Activated T-cell treated with anti-CD3 and anti-CD28 coated beads for 24 hours (primary cell): Measurements from ENCODE around the gene CTNNA1.
"Not testable (repeated sequence)": the region's sequence is repeated elsewhere in the genome, so short reads cannot be mapped to it uniquely, and the experiment has no call there.

ENCODE experiments used
- DNase-seq: peaks from one replicate; pipeline ENCODE4 v3.0.0-alpha.2; 2020; ENCODE audit warnings: low read depth

CTNNA1 gene

DNA sequence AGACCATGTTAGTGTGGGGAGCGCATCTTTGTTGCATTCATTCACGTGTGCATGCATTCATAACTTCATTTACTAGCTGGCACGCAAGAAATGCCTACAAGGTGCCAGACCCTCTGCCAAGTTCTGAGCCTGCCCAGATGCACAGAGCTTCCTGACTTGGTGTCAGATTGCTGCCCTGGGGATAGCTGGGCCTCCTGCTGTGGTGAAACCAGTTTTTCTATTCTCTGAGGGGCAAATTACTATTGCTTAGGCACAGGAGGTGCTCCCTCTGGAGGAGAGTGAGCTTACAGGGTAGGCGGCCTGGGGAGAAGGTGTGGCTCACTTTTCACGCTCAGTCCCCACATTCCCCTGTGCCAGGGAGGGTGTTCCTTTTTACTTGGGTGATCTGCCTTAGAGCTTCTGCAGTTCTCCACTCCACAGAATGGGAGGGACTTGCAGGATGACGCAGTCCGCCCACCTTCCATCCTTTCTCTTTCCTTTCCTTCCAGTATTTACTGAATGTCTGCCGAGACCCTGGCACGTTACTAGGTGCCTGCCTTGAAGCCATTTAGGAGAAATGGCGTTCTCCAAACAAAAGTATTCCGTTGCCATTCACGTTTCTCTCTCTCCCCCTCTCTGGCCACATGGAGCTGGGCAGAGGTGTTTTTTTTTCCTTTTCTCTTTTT lies 27.9 kb upstream of the CTNNA1 start:
- DNase-seq, result no peak

DNA sequence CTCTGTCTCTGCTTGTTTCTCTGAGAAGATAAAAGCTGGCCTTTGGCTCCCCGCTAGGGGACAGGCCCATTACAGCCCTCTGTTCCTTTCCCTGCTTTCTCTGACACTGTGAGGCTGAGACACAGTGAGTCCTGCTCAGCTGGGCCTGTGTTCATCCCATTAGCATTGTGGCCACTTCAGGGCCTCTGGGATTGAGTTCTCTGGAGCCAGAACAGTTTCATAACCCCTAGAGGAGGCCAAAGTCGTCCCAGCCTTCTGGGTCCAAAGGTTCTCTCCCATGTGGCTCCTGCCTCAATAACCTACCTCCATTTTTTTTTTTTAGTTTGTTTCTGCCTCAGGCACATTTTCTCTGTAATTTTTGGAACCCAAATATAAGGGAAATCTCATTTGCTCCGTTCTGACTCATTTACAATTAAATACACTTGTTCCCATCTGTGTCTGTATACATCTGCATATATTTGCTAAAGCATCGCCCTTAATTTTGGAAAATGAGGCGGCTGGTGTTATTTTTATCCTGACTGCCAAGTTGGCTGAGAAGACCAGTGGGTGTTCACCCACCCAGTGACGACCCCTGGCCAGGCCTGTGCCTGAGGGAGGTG lies 27.3 kb upstream of the CTNNA1 start:
- no peak for DNase-seq

DNA sequence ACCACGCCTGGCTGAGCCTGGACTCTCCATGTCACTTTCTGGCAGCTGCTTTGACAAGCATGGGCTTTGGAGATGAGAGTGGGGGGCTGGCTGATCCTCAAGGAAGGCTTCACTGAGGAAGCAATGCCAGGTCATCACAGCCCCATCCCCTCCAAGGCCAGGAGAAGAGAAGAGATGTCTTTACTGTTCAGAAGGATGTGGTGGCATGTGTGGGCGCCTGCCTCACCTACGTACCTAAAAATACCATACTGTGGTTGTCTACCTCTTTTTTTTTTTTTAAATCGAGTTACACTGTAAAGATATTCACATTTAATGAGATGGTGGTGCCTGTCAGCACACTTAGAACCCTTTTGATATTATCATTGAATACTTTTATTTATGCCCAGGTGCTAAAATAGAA lies 26.4 kb upstream of the CTNNA1 start:
- DNase-seq, result no peak

DNA sequence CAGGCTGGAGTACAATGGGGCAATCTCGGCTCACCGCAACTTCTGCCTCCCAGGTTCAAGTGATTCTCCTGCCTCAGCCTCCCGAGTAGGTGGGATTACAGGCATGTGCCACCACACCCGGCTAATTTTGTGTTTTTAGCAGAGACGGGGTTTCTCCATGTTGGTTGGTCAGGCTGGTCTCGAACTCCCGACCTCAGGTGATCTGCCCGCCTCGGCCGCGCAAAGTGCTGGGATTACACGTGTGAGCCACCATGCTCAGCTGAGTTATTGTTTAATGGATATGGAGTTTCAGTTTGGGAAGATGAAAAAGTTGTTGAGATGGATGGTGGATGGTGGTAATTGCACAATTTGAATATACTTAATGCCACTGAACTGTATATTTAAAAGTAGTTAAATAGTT lies 22.7 kb upstream of the CTNNA1 start:
- not testable (repeated sequence) for DNase-seq

DNA sequence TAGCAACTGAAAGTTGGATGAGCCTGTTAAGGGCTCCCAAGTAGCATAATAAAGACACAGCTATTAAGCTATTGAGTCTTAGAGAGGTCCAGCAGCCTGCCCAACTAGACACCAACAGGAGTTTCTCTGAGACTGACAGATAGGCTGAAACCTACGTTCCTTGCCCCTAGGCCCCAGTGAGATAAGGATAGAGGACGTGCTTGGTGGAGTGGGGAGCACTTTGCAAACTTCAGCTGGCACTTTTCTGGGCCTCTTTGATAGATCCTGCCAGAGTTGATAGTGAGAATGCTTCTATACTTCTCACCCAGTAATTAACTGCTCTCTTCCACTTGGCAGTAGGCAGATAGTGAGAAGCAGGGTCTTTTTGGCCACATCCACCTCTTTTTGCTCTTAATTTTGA lies 20.8 kb upstream of the CTNNA1 start:
- DNase-seq, result no peak

DNA sequence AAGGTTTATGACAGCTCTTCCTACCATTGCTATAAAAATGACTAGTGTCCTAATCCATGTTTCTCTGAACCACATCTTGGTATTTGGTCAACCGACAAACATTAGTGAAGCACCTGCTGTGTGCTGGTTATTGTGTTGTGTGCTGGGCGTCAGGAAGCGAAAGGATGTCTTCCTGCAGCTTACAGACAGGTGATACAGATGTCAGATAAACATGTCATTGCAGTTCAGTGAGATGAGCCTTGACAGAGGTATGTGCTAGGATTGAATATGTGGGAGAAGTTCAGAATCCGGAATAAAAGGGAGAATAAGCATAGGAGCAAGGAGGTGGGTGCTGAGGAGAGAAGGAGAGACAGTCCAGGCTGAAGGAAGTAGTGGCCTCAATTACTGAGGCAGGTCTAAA lies 20.3 kb upstream of the CTNNA1 start:
- DNase-seq, result no peak

DNA sequence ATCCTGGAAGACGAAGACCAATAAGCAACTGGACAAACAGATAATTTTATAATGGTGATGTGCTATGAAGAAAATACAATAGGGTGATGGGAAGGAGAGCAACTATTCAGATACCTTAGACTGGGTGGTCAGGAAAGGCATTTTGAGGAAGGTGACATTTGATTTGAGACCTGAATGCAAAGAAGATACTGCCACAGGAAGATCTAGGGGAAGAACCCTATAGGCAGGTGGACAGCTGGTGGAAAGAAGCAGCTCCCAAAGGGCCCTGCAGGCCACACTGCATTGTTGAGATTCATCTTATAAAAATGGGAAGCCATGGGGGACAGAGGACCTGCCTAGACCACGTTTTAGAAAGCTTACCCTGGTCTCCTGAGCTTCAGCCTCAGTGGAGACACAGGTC lies 19.7 kb upstream of the CTNNA1 start:
- no peak for DNase-seq

DNA sequence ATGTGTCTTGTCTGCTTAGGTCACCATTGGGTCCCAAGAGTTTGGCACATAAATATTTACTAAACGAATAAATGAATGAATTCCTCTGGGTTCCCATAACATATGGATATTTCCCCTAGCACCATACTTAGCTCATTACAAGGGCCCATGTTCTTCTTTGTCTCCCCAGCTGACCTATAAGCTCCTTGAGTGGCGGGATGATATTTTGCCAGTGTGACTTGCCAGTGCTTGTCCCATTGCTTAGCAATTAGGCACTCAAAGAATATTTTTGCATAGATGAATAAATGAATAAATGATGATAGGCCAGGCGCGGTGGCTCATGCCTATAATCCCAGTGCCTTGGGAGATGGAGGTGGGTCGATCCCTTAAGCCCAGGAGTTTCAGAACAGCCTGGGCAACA lies 16.9 kb upstream of the CTNNA1 start:
- no peak for DNase-seq

DNA sequence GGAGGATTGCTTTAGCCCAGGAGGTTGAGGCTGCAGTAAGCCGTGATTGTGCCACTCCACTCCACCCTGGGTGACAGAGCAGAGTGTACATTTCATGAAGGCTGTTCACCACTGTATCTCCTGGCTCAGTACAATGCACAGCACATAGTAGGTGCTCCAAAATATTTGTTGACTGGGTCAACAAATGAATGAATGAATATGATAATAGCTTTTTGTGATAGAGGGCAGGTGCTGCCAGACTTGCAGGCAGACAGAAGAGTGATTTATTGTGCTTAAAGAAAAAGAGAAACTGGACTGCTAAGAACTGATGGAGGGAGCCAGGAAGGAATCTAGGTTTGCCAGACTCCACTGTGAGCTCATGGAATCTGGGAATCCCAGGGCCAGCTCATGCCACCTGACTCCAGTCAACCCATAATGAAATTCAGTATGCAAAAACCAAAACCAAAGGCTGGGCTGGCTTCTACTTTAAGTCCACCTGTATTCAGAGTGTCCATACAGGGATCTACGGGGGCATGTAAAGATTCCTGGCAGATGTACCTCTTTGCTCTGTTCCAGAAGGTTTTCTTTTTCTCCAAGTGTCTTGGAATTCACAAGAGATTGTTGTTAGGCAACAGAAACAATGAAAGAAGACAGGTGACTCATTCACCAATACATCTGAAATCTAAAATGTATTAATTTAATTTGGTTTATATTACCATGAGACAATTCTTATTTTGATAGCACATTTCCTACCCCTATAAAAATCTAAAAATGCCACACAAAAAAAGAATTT lies 15.5 kb upstream of the CTNNA1 start:
- no peak for DNase-seq

DNA sequence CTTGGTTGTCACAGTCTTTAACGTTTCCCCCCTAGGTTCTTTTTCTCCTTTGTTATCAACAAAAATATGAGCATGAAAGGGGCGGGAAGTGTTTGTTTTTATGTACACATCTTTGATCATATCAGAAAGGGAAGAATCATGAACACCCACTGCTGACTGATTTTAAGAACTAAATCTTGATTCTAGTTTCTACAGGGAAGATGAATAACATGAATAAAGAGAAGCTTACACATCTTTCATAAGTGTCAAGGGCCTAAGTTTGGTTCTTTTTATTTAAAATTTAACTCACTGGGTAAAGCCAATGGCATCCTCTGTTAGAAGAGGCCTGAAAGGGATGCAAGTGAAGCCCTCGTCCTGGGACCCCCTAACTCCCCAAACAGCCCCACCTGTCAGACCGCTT lies 14.8 kb upstream of the CTNNA1 start:
- DNase-seq, result no peak

DNA sequence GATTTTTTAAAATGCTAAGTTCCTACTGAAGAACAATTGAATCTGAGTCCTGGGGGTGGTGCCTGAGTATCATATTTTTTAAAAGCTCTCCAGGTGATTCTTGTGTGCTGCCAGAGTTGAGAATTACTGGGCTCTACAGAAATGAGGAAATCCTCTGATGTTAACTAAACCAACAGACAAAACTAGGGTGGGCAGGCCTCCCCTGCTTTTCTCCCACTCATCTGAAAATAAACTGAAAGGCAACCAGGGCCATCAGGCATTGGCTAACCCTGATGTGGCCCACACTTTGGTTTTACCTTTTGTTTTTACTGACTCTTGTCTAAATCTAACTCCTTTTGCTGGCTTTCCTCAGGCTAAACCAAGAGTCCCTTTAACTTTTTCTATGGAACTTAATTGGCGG lies 13.3 kb upstream of the CTNNA1 start:
- no peak for DNase-seq

DNA sequence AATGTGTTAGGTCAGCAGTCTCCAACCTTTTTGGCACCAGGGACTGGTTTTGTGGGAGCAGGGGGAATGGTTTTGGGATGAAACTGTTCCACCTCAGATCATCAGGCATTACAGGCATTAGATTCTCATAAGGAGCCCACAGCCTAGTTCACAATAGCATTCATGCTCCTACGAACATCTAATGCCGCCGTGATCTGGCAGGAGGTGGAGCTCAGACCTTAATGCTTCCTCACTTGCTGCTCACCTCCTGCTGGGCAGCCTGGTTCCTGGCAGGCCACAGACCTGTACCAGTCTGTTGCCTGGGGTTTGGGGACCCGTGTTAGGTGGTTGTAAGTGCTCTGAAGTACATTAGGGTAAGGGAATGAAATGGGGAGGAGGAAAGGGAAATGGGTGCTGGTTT lies 9.7 kb upstream of the CTNNA1 start:
- DNase-seq, result no peak

DNA sequence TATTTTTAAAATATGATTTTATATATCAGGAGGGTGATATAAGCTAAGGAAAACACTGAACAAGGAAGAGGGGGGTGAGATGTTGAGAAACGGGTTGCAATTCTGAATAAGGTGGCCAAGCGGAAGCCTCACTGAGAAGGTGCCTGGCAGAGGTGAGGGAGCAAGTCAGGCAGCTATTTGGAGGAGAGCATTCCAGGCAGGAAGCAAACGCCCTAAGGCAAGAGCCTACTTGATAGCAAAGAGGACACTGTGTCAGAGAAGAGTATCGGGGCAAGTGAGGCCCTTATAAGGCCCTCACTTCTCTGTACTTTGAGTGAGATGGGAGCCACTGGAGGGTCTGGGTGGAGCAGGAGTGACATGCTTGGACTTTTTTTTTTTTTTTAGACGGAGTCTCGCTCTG lies 8.0 kb upstream of the CTNNA1 start:
- no peak for DNase-seq

DNA sequence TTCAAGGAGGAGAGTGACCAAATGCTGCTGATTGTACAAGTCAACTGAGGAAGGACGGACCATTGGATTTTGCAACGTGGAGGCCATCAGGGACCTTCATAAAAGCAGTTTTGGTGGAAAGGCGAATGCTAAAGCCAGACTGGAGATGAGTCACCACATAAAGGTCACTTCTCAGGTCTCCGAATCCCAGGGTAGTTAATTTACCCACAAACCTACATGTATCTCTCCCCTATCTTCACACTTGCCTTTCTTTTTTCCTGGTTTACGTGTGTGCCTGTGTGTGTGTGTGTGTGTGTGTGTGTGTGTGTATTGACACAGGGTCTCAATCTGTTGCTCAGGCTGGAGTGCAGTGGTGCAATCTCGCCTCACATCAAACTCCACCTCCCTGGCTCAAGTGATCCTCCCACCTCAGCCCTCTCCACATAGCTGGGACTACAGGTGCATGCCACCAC lies 4.6 kb upstream of the CTNNA1 start:
- no peak for DNase-seq

DNA sequence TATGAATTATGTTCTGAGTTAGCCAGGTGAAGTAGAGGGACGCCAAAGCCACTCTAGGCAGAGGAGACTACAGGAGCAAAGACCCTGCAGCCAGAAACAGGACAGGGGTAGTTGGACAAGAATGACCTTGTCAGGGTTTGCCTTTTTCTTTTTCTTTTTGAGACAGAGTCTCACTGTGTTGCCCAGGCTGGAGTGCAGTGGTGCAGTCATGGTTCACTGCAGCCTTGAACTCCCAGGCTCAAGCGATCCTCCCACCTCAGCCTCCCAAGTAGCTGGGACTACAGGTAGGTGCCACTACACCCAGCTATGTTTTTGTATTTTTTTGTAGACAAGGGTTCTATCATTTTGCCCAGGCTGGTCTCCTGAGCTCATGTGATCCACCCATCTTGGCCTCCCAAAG lies 1.9 kb upstream of the CTNNA1 start:
- DNase-seq, result not testable (repeated sequence)

DNA sequence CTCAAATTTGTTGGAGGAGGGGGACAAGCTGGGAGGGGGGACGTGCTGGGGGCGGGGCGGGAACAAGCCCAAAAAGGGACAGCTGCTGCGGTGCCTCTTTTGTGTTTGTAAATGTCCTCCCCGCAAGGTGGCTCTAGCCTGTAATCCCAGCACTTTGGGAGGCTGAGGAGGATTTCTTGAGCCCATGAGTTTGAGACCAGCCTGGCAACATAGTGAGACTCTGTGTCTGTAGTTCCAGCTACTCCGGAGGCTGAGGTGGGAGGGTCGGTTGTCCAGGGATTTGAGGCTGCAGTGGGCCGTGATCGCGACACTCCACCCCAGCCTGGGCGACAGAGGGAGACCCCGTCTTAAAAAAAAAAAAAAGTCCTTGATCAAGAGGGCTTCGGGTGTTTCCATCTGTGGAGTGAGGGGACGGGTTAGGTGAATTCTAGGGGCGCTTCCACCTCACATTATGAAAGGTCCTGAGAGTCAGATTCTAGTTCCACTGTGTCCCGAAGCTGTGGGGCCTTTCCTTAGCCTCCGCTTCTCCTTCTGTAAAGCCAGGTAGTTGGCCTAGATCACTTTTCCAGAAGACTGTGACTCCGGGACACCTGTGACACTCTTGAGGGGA lies 779 bp upstream of the CTNNA1 start:
- no peak for DNase-seq

DNA sequence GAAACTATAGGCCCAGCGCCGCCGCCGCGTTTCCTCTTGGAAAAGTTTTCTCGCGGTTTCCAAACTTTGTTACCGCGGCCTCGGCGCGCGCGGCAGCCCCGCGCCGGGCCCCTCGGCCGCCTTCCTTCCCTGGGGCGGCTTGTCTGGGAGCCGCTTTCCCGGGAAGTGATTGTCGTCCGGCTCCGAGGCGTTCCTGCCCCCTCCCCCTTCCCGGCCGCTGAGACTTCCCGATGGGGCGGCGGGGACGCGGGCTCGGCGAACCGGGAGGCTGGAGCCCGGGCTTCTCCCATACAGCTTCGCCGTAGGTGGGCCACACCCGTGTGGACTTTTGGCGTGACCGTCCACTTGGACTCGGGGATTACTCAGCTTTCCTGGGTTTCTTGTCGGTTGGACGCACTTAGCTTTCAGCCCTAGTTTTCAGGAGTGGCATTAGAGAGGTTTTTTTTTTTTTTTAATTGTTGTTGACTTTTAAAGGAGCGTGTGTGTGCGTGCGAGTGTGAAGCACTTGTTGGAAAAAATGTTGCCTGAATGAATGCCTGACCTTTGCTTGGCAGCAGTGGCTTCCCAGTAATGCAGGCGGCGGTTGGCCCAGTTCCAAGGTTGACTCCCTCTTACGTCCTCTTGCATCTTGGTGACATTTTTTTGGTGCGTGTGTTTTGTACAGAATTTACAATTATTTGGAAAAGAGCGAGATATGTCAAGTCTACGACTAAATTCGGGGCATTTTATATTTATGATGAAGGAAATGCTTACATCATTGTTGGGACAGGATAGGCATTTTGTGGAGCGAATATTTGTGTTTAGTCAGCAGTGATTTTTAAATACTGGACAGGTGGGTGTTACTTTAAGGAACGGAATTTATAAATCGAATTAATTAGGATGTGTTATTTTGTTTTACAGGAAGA lies 821 bp downstream of the CTNNA1 start:
- peak; percentile 38 for DNase-seq

DNA sequence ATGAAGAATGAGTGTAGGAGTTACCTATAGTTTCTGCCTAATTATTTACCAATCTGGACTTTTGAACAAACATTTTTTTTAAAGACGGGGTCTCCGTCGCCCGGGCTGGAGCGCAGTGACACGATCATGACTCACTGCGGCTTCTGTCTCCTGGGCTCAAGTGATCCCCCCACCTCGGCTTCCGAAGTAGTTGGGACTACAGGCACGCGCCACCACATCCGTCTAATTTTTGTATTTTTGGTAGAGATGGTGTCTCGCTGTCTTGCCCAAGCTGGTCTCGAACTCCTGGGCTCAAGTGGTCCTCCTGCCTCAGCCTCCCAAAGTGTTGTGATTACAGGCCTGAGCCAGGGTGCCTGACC lies 1.5 kb downstream of the CTNNA1 start:
- DNase-seq, result no peak

DNA sequence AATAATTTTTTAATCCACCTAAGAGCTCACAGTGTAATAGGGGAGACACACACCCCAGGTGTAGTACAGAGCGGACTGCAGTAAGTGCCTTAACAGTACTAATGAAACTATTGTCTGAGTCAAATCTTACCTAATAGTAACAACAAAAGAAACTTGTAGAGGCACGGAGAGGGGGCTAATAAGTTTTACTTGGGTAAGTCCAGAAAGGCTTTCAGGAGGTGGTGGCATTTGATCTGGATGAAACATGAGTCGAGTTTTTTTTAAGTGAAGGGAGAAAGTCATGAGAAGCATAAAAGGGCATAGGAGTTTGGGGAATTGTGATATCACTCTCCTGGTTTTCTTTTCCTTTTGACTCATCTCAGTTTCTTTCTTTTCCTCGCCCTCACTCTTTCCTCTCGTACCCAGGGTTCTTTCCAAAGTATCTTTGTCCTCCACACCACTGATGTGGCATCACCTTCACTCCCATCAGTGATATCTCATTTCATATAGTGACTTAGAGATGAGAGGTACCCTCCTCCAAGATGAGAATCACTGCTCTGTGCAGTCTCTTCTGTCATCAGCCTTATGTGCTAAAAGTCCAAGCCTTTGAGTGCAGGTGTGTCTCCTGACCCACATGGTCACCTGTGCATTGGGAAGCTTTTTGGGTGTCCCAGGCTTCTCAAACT lies 2.0 kb downstream of the CTNNA1 start:
- no peak for DNase-seq

DNA sequence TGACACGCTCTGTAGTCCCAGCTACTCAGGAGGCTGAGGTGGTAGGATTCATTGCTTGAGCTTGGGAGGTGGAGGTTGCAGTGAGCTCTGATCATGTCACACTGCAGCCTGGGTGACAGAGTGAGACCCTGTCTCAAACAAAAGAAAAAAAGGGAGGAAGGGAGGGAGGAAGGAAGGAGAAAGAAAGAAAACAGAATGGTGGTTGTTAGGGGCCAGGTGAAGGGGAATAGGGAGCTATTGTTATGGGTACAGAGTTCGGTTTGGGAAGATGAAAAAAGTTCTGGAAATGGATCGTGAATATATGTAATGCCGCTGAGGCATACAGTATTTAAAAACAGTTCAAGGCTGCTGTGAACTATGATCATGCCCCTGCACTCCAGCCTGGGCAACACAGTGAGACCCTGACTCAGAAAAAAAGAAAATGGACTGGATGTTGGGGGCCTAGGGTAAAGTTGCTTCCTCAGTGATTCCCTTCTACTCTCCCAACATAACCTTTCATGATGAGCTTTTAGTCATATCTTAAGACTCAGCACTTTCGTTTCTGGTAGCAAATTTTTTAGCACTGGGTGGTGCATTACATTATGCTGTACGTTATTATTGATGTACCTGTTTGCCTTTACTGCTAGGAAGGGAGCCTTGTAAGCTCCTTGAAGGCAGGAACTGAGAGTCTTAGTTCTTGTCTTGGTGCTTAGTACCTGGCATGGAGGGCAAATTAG lies 4.0 kb downstream of the CTNNA1 start:
- no peak for DNase-seq
